GM12878 (cell line): ENCODE results near the gene AKAP9. TPM values are rescaled to one million over a fixed set of nuclear protein-coding genes. Genes with fewer than 3 reads are reported as not detected.

Experiments used
- ATAC-seq: fragments of 200-7000 bp; cut with Tn5 transposase; 3 replicates; pipeline ENCODE4 v1.9.1; 2020; ENCODE audit warnings: mild to moderate bottlenecking, moderate library complexity
- BruUV-seq: library from RNA; stranded (reverse); fragments of 400-500 nt; replicated peaks from 2 replicates; lab custom pipeline; 2021; lab: Mats Ljungman, UMichigan
- CTCF ChIA-PET: fragments of 300-600 bp; sonication (Branson Sonifier 250); formaldehyde crosslinking; extraction: SDS; loops from one replicate; lab custom pipeline; 2021; ENCODE audit warnings: inconsistent platforms; lab: Yijun Ruan, JAX
- POLR2A ChIA-PET: fragments of 350-600 bp; formaldehyde crosslinking; extraction: SDS; loops from one replicate; lab custom pipeline; 2021; ENCODE audit warnings: inconsistent platforms; lab: Charles Lee
- RAD21 ChIA-PET: fragments of 300-600 bp; sonication (Branson Sonifier 250); formaldehyde crosslinking; loops from one replicate; lab custom pipeline; 2023; ENCODE audit warnings: antibody characterized with exemption; ENCODE audit not compliant: unreplicated experiment; lab: Charles Lee
- SMC1A ChIA-PET: fragments of 300-600 bp; sonication (Branson Sonifier 250); formaldehyde crosslinking; loops from one replicate; lab custom pipeline; 2023; ENCODE audit not compliant: unreplicated experiment, uncharacterized antibody; lab: Charles Lee
- DNase-seq: peaks from one replicate; pipeline ENCODE4 v3.0.0-alpha.2; 2011; ENCODE audit warnings: low read depth, low spot score
- FAIRE-seq: peaks from 3 replicates; lab custom pipeline; 2011; peaks lifted over from hg19 to GRCh38; lab: Jason Lieb, UNC
- H2AFZ ChIP-seq: 2 replicates; pipeline ENCODE4 v1.6.0; 2011; ENCODE audit warnings: low read depth, low read length, control low read depth; ENCODE audit not compliant: control insufficient read depth
- H3K27ac ChIP-seq: 2 replicates; pipeline ENCODE4 v1.5.1; 2011; ENCODE audit warnings: control low read depth; ENCODE audit not compliant: control insufficient read depth, insufficient read depth
- H3K27me3 ChIP-seq, 2 experiments: replicated peaks in 1 of 2; 2 replicates each; pipeline versions ENCODE4 v1.6.0 to v1.6.1; 2011; ENCODE audit warnings: low read length in 1 of 2; ENCODE audit not compliant: control insufficient read depth in 2 of 2, insufficient read depth in 2 of 2
- H3K36me3 ChIP-seq, 2 experiments: 2 replicates each; pipeline ENCODE4 v1.5.1; 2011; ENCODE audit warnings: low read length in 1 of 2; ENCODE audit not compliant: control insufficient read depth in 2 of 2, insufficient read depth in 2 of 2
- H3K4me1 ChIP-seq: 2 replicates; pipeline ENCODE4 v1.6.1; 2011; ENCODE audit warnings: mild to moderate bottlenecking, low read length, moderate library complexity, mixed read lengths; ENCODE audit not compliant: control insufficient read depth, insufficient read depth
- H3K4me2 ChIP-seq: 2 replicates; pipeline ENCODE4 v1.6.0; 2011; ENCODE audit warnings: control low read depth; ENCODE audit not compliant: control insufficient read depth, insufficient read depth
- H3K4me3 ChIP-seq: fragments of 200-600 bp; sonication (generic); 2 replicates; pipeline ENCODE4 v1.5.1; 2016
- H3K79me2 ChIP-seq: 2 replicates; pipeline ENCODE4 v1.6.0; 2011; ENCODE audit warnings: low read length; ENCODE audit not compliant: control insufficient read depth, insufficient read depth
- H3K9ac ChIP-seq: 2 replicates; pipeline ENCODE4 v1.8.0; 2011; ENCODE audit warnings: low read length, control low read depth, mixed read lengths; ENCODE audit not compliant: control insufficient read depth, insufficient read depth
- H3K9me3 ChIP-seq: replicated peaks from 3 replicates; pipeline ENCODE4 v1.5.1; 2011; ENCODE audit warnings: mild to moderate bottlenecking, low read length; ENCODE audit not compliant: control insufficient read depth, insufficient read depth
- H4K20me1 ChIP-seq: 2 replicates; pipeline ENCODE4 v1.6.0; 2011; ENCODE audit not compliant: control insufficient read depth, insufficient read depth
- BCL11A ChIP-seq: IDR thresholded peaks from 2 replicates; pipeline ENCODE4 v1.6.1; 2011; ENCODE audit warnings: low read depth, low read length
- BCLAF1 ChIP-seq: fragments of 450-650 bp; IDR thresholded peaks from 2 replicates; pipeline ENCODE4 v1.6.1; 2017; ENCODE audit warnings: antibody characterized with exemption, mild to moderate bottlenecking, moderate library complexity
- CBFB ChIP-seq: IDR thresholded peaks from 2 replicates; pipeline ENCODE4 v1.6.1; 2016; ENCODE audit warnings: antibody characterized with exemption, low read depth
- HDAC2 ChIP-seq: fragments of 200-600 bp; sonication (generic); IDR thresholded peaks from 2 replicates; pipeline ENCODE4 v1.6.1; 2017
- HSF1 ChIP-seq: fragments of 150-350 bp; IDR thresholded peaks from 2 replicates; pipeline ENCODE4 v1.6.1; 2014; ENCODE audit warnings: mild to moderate bottlenecking, low read depth, low read length
- MAX ChIP-seq: IDR thresholded peaks from 2 replicates; pipeline ENCODE4 v1.6.1; 2012; ENCODE audit warnings: low read depth, low read length, improper control_type of control experiment
- SIX5 ChIP-seq: IDR thresholded peaks from 2 replicates; pipeline ENCODE4 v1.6.1; 2011; ENCODE audit warnings: mild to moderate bottlenecking, low read depth, low read length, moderate library complexity; ENCODE audit not compliant: severe bottlenecking
- SMC3 ChIP-seq: IDR thresholded peaks from 2 replicates; pipeline ENCODE4 v1.6.1; 2011; ENCODE audit warnings: low read length, improper control_type of control experiment, borderline replicate concordance
- TBL1XR1 ChIP-seq: IDR thresholded peaks from 2 replicates; pipeline ENCODE4 v1.6.1; 2012; ENCODE audit warnings: low read depth, low read length, improper control_type of control experiment
- ZBTB33 ChIP-seq: fragments of 450-650 bp; IDR thresholded peaks from 2 replicates; pipeline ENCODE4 v1.6.1; 2017; ENCODE audit warnings: mild to moderate bottlenecking
- WGBS: methylation state at CpG from one replicate; pipeline ENCODE4 v1.1.6; 2016; ENCODE audit warnings: low lambda C conversion rate; ENCODE audit not compliant: insufficient replicate concordance, insufficient coverage; ENCODE audit errors: missing lambda C conversion rate; 5-methylcytosine and 5-hydroxymethylcytosine counted together
- in situ Hi-C: fragments of 300-500 bp; cut with MboI; formaldehyde crosslinking; loops from 9 replicates; pipeline ENCODE4 v1.14.3; 2018; ENCODE audit warnings: mixed read lengths
- intact Hi-C: fragments of 100-400 bp; cut with micrococcal nuclease; formaldehyde crosslinking; loops from one replicate; pipeline ENCODE4 v1.14.2; 2022; ENCODE audit not compliant: unreplicated experiment
- polyA plus RNA-seq, 11 experiments: library from polyadenylated mRNA; depleted of rRNA in 4 of 11; unstranded in 6 of 11; stranded (reverse) in 5 of 11; fragments of >200 nt; fragmentation: Nextera tagmentation in 4 of 11; fragmentation: Illumina TruSeq in 1 of 11; extraction: Ambion mirVana in 4 of 11; extraction: Trizol in 1 of 11; gene quantifications; 1 replicate in 1 of 11; 2 replicates in 10 of 11; pipeline versions ENCODE4 v1.2.1 to v1.2.3, GENCODE V29; 2011 to 2016; ENCODE audit warnings: inconsistent platforms in 2 of 11, missing spikeins in 2 of 11, low read depth in 1 of 11
- total RNA-seq, 4 experiments: library from RNA; depleted of rRNA in 3 of 4; stranded (reverse); fragments of >200 nt in 3 of 4; fragmentation: Illumina TruSeq in 1 of 4; extraction: Trizol in 1 of 4; gene quantifications; 2 replicates each; pipeline versions ENCODE4 v1.2.1 to v1.2.3, GENCODE V29; 2013 to 2021

Gene AKAP9
- total and polyA plus RNA-seq, 10 of the 15 experiments (the other 5 are each of a cell fraction or from before 2014, with no cell fraction given), result 21.1 to 62.8 (median 31.6) TPM

- no peak for TF ChIP-seq BCLAF1
- no peak for TF ChIP-seq BCL11A
- no peak for TF ChIP-seq SMC3
- TF ChIP-seq SIX5, result no peak
- TF ChIP-seq CBFB, result no peak
- TF ChIP-seq HDAC2, result no peak
These were observed 27.1 kb upstream of the AKAP9 start (continued) for GRCh38 chr7:91913612-91914011.

GRCh38 chr7:91915401-91916050 is 25.1 kb upstream of the AKAP9 start:
- no peak overlapping the region for H3K27ac ChIP-seq
- no peak for ATAC-seq
- H4K20me1 ChIP-seq, result no peaks in the 10 kb centered on the region
- no peaks in the 10 kb centered on the region for H3K4me1 ChIP-seq
- H3K9ac ChIP-seq, result no peak overlapping the region
- no peak for FAIRE-seq
- no peak overlapping the region for H2AFZ ChIP-seq
- H3K4me2 ChIP-seq, result no peak overlapping the region
- ChIA-PET CTCF (no interaction called here), POLR2A (interaction anchor here (0.6 kb wide), 1 partner anchor 241 kb away, joined by 3 read pairs; no protein-coding TSS in a partner anchor), RAD21 (no interaction called here), SMC1A (interaction anchor here (0.8 kb wide), 1 partner anchor 24 kb away, joined by 3 read pairs; no protein-coding TSS in a partner anchor)
- in situ Hi-C loops (no loop called here), intact Hi-C loops (no loop called here)
- no peak for DNase-seq
- H3K4me3 ChIP-seq, result no peak overlapping the region
- BruUV-seq, result no TSS peak
- no peaks in the 10 kb centered on the region for H3K79me2 ChIP-seq
- no peaks in the 10 kb centered on the region for H3K9me3 ChIP-seq
- WGBS, result 96% methylated on average over 3 of the region's 3 CpGs
- H3K27me3 ChIP-seq, result no peaks in the 10 kb centered on the region
- no peaks in the 10 kb centered on the region for H3K36me3 ChIP-seq
- TF ChIP-seq TBL1XR1, result no peak
- no peak for TF ChIP-seq ZBTB33
- no peak for TF ChIP-seq HSF1
- no peak for TF ChIP-seq MAX
